Activated CD4-positive, alpha-beta T cell treated with anti-CD3 and anti-CD28 coated beads, Interleukin-2, amount 50 U/mL, for 48 hours (primary cell): ENCODE measurements around the gene NPFFR1.

ENCODE experiments used
- DNase-seq, 2 experiments: peaks; one replicate each; pipeline ENCODE4 v3.0.0-alpha.2; 2020

NPFFR1 gene

GRCh38 chr10:70315276-70315675, 31.5 kb upstream of the NPFFR1 start:
- DNase-seq, result no peak

GRCh38 chr10:70312972-70313371, 29.2 kb upstream of the NPFFR1 start:
- no peak for DNase-seq

GRCh38 chr10:70312249-70312648, 28.4 kb upstream of the NPFFR1 start:
- DNase-seq, result no peak

- DNase-seq, result no peak
Observed at GRCh38 chr10:70311698-70312097, 27.9 kb upstream of the NPFFR1 start.

- no peak for DNase-seq
Observed at GRCh38 chr10:70309661-70310060, 25.9 kb upstream of the NPFFR1 start.

- DNase-seq, result no peak
Observed at GRCh38 chr10:70308121-70309060, 24.6 kb upstream of the NPFFR1 start.

- no peak for DNase-seq
Observed at GRCh38 chr10:70306886-70307520, 23.2 kb upstream of the NPFFR1 start.

- DNase-seq, result no peak
Observed at GRCh38 chr10:70306181-70306705, 22.4 kb upstream of the NPFFR1 start.

- no peak for DNase-seq
Observed at GRCh38 chr10:70303730-70304129, 19.9 kb upstream of the NPFFR1 start.

- DNase-seq, result no peak
Observed at GRCh38 chr10:70302292-70302691, 18.5 kb upstream of the NPFFR1 start.

GRCh38 chr10:70300908-70301597, 17.2 kb upstream of the NPFFR1 start:
- DNase-seq, result no peak

- no peak for DNase-seq
Observed at GRCh38 chr10:70300461-70300860, 16.7 kb upstream of the NPFFR1 start.

GRCh38 chr10:70299876-70300275, 16.1 kb upstream of the NPFFR1 start:
- no peak for DNase-seq

- no peak for DNase-seq
Observed at GRCh38 chr10:70298393-70298792, 14.6 kb upstream of the NPFFR1 start.

GRCh38 chr10:70297224-70297623, 13.4 kb upstream of the NPFFR1 start:
- DNase-seq, result no peak

GRCh38 chr10:70296406-70296899, 12.6 kb upstream of the NPFFR1 start:
- no peak for DNase-seq

- no peak for DNase-seq
Observed at GRCh38 chr10:70295926-70296325, 12.1 kb upstream of the NPFFR1 start.

- no peak for DNase-seq
Observed at GRCh38 chr10:70295321-70295720, 11.5 kb upstream of the NPFFR1 start.

- no peak for DNase-seq
Observed at GRCh38 chr10:70293169-70293843, 9.5 kb upstream of the NPFFR1 start.

- DNase-seq, result no peak
Observed at GRCh38 chr10:70292004-70292403, 8.2 kb upstream of the NPFFR1 start.

- no peak for DNase-seq
Observed at GRCh38 chr10:70289739-70290138, 5.9 kb upstream of the NPFFR1 start.

- DNase-seq, result no peak
Observed at GRCh38 chr10:70286616-70287015, 2.8 kb upstream of the NPFFR1 start.

- no peak for DNase-seq
Observed at GRCh38 chr10:70285476-70285831, 1.6 kb upstream of the NPFFR1 start.
